CD1c-positive myeloid dendritic cell (primary cell): ENCODE data around the gene ENC1.
A peak's percentile ranks its signal among the peaks of the same experiment; 100 is the strongest.

Experiments
- DNase-seq: peaks from one replicate; pipeline ENCODE4 v3.0.0-alpha.2; 2016; ENCODE audit errors: extremely low spot score

ENC1 gene

DNA sequence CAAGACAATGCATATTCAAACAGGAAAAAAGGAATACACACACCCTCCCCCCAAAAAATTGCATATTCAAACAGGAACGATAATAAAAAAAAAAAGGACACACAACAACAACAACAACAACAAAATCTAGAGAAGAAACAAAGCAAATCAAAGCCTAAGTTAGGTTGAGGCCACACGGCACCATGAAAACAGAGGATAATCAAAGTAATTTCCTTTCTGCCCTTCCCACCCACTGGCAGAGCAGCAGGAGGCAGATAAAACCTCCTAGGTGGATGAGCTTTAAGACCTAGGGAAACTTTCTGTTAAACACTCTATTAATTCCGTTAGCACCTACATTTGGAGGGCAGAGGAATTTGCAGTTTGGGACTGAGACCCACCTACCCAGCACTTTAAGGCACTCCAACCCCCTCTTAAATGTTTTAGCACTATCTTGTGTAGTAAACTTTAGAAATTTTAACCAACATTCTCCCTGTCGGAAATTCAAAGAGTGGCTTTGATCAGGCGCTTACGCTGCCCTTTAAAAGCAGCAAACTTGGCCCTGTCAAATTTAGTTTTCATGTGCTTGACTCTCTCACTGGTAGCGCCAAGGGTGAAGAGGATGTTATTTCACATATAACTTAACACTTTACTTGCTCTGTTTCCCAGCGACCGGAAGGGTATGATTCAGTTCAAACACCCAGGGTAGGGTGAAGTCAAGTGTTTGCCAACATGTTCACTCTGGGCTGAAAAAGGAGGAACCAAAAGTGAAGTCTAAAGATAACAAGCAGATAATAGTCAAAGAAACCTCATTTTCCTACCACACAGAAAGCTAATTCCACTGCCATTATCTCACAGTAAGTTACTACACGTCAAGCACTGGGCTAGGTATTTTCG is 9.2 kb downstream of the ENC1 start:
- peak; percentile 72 for DNase-seq

- no peak for DNase-seq
Observed at GRCh38 chr5:74630453-74631066, 10.0 kb downstream of the ENC1 start.

- DNase-seq: no peak
Observed at GRCh38 chr5:74629326-74629725, 11.2 kb downstream of the ENC1 start.

DNA sequence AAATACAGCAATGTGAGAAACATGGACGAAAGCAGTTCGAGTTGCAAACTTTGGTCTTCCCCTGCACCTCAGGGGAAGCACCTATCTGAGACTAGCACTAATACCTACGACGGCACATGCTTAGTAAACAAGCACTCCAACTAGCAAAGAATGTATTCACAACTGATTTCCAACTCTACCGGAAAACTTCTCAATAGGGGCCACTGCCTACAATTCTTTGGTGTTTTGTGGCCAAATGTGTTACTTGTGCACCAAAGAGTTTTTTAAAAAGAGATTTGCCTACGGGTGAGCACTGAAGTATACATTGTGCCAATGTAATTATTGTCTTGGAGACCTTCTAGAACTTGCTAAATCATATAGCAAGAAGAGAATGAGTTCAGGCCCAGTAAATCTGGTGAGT is 12.2 kb downstream of the ENC1 start:
- DNase-seq: no peak

GRCh38 chr5:74627646-74628279 is 12.8 kb downstream of the ENC1 start:
- DNase-seq: no peak

- DNase-seq: no peak
Observed at GRCh38 chr5:74626386-74627222, 13.9 kb downstream of the ENC1 start.

- DNase-seq: no peak
Observed at GRCh38 chr5:74625742-74626241, 14.7 kb downstream of the ENC1 start.

DNA sequence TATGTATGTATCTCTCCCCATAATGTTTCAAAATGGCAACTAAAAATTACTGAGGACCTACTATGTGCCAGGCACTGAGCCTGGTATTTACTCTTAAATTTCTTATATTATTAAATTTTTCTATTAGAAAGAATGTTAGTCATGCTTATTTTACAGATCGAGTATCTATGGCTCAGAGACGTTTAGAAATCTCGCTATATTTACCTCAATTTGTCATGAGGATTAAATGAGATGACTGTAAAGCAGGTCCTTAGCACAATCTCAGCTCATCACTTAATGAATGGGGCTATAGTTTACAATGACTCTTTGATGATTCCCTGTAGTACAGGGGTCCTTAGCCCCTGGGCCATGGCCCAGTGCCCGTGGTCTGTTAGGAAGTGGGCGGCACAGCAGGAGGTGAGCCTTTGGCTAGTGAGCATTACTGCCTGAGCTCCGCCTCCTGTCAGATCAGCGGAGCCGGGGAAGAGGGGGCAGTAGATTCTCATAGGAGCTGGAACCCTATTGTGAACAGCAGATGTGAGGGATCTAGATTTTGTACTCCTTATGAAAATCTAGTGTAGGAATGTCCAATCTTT is 15.5 kb downstream of the ENC1 start:
- no peak for DNase-seq

- DNase-seq: no peak
Observed at GRCh38 chr5:74624501-74624900, 16.0 kb downstream of the ENC1 start.

GRCh38 chr5:74623748-74624408 is 16.6 kb downstream of the ENC1 start:
- no peak for DNase-seq

- DNase-seq: no peak
Observed at GRCh38 chr5:74623006-74623611, 17.4 kb downstream of the ENC1 start.

DNA sequence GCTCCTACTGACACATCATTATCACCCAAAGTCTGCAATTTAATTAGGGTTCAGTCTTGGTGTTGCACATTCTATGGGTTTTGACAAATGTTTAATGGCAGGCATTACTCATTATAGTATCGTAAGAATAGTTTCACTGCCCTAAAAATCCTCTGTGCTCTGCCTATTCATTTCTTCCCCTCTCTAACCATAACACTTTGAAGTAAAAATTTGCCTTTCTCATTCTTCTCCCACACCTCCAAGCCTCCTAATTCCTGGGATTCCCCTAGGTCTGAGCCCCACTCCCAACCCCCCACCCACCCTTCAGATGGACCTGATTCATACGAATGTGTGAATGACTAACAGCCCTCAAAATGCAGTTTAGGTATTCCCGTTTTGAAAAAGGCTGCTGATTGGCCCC is 18.4 kb downstream of the ENC1 start:
- no peak for DNase-seq

GRCh38 chr5:74621492-74621891 is 19.0 kb downstream of the ENC1 start:
- no peak for DNase-seq

GRCh38 chr5:74619308-74619707 is 21.2 kb downstream of the ENC1 start:
- no peak for DNase-seq

DNA sequence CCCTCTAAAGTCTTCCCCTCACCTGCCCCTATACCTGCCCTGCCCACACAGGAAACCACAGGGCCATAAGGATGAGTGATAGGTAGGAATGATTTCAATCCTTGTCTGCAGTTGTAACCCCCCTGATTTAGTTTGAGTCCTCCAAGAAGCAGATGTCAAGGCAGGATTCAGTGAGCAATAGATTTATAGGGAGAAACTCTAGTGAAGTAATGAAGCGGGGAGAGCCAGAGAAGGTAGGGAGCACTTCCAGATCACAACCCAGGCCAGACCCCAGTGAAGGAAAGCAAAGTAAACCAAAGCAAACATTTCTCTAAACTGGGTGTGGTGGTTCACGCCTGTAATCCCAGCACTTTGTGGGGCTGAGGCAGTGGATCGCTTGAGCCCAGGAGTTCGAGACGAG is 22.4 kb downstream of the ENC1 start:
- no peak for DNase-seq

DNA sequence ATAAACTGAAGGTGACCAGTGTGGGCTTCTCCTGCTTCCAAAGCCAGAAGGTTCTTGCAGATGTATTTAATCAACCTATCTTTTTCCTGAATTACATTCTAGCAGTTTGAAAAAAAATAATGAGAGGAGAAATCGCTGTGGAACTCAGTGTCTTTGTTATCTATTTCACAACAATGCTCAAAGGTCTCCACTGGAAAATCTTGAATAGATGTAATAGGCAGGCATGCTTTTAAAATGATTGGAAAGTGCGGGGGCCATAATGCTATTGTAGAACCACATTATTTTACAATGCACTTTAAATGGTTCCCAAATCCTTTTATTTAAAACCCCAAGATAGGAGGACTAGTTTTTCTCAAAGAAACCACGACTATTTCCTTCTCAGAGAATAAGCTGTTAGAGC is 23.3 kb downstream of the ENC1 start:
- no peak for DNase-seq

- no peak for DNase-seq
Observed at GRCh38 chr5:74616236-74617146, 24.0 kb downstream of the ENC1 start.

DNA sequence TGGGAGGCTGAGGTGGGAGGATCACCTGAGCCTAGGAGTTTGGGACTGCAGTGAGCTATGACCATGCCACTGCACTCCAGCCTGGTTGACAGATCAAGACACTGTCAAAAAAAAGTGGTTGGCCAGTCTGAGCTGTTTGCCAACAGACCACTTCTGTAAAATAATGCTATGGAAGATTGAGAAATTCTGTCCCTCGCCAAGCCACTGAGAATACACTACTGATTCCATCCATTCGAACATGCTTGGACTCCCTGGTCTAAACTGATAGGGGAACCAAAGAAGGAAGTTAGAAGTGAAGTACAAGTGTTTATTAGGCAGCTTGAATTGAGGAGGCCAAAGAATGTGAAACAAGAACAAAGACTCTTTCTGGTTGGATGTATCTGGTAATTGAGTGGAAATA is 27.2 kb downstream of the ENC1 start:
- peak; percentile 57 for DNase-seq

GRCh38 chr5:74612045-74612444 is 28.5 kb downstream of the ENC1 start:
- DNase-seq: no peak
